NK-92 (cell line): ENCODE results near the gene TNFRSF17.
"Not testable (repeated sequence)": the region's sequence is repeated elsewhere in the genome, so short reads cannot be mapped to it uniquely, and the experiment has no call there.

Source experiments
- DNase-seq: peaks from one replicate; lab custom pipeline; 2025; ENCODE audit not compliant: unreplicated experiment; lab: John Stamatoyannopoulos, UW

TNFRSF17 gene

DNA sequence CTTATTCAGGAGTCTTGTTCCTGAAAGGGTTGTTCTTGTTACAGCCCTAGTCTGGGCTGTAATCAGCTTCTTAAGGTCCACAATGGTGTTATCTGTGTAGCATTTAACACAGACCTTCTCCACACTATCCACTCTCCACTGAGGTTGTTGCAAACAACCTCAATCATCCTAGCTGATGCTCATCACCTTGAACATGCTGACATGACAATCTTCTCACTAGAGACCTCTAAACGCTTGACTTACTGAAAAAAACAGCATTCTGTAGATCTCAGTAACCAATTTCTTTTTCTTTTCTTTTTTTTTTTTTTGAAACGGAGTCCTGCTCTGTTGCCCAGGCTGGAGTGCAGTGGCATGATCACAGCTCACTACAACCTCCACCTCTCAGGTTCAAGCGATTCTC, 3.6 kb downstream of the TNFRSF17 start:
- DNase-seq: no peak

DNA sequence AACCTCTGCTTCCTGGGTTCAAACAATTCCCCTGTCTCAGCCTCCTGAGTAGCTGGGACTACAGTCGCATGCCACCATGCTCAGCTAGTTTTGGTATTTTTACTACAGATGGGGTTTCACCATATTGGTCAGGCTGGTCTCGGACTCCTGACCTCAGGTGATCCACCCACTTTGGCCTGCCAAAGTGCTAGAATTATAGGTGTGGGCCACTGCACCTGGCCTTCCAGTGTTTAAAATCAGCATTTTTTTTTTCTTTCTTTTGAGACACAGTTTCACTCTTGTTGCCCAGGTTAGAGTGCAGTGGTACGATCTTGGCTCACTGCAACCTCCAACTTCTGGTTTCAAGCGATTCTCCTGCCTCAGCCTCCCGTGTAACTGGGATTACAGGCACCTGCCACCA, 5.3 kb downstream of the TNFRSF17 start:
- not testable (repeated sequence) for DNase-seq

DNA sequence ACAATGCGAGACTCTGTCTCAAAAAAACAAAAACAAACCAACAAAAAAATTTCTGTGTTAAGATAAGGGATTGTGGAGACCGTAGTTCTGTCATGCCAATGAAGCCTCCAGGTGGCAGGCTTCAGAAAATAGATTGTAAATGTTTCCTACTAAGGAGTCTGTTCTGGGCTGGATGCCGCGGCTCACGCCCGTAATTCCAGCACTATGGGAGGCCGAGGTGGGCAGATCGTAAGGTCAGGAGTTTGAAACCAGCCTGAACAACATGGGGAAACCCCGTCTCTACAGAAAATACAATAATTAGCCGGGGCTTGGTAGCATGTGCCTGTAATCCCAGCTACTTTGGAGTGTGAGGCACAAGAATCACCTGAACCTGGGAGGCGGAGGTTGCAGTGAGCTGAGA, 7.1 kb downstream of the TNFRSF17 start:
- DNase-seq: no peak

DNA sequence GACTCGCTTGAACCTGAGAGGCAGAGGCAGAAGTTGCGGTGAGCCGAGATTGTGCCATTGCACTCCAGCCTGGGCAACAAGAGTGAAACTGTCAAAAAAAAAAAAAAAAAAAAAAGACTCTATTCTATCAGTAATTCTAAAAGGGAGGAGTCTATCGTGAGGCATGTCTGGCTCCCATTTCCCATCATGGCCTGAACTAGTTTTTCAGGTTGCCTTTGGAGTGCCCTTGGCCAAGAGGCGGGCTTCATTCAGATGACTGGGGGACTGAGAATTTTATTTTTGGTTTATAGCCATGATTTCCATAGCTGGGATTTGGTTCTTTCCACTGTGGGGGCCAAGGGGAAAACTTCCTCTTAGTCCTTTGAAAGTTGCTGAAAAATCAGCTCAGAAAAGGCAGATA, 8.1 kb downstream of the TNFRSF17 start:
- DNase-seq: no peak

DNA sequence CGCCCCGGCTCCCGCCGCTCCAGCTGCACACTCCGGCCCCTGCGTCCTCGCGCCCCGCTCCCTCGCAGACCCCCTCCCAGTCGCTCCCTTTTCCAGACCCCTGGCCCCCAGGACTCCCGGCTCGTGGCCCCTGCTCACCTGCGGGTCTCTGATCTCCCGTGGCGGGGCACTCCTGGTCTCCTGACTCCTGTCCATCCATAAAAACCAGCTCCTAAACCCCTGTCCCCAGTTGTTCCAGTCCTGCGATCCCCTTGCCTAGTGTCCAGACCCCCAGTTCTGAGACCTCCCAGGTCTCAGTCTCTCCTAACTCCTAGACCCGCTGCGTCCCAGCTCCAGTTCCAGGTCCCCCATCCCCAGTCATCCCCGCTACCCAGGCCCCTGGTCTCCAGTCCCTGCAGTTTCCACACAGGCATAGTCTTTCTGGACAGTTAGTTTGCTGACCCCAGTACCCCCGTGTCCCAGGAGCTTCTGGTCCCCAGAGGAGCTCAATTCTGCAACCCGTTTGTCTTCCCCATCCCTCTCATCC, 11.9 kb downstream of the TNFRSF17 start:
- no peak for DNase-seq

DNA sequence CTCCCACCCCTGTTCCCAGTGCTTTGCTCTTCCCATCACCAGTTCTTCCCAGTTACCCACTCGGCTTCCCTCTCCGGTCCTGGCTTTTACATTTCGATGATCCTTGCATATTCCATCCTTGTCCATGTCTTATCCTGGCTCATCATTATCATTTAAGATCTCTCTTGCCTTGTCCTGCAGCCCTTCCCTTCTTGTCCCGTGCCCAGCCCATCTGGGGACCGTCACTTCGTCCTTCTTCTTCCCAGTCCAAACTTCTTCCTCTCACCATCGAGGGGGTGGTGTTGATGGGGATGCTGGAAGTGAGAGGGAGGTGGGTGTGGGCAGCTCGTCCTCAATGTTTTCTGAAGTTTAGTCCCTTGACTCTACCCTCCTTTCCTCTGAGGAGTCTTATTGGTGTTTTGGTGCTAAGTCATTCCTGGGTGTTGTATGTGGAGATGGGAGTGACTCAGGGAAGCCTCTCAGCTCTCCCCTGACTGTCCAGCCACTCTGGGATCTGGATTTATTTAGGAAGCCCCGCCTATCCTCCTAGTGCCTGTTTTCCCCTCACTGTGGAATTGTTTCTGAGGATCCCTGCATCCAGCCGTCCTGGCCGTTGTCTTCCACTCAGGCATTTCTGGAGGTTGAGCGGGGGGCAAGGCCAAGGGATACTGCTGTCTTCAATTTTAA, 12.5 kb downstream of the TNFRSF17 start:
- no peak for DNase-seq

DNA sequence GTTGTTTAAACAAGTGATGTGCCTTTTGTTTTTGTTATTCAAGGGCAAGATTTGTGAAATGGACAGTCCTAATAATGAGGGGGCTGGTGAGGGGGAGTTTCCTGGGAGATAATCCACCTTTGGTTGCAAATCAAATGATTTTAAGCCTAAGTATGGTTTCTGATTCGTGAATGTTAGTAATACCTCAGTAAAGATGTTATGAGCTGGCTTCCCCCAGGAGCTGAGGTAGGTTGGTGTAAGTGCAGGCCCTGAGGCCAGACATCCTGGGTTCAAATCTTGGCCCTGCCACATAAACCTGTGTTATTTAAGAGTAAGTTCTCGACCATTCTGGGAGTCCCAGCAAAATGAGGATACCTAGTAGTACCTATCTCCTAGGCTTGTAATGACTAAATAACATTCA, 13.1 kb downstream of the TNFRSF17 start:
- no peak for DNase-seq

DNA sequence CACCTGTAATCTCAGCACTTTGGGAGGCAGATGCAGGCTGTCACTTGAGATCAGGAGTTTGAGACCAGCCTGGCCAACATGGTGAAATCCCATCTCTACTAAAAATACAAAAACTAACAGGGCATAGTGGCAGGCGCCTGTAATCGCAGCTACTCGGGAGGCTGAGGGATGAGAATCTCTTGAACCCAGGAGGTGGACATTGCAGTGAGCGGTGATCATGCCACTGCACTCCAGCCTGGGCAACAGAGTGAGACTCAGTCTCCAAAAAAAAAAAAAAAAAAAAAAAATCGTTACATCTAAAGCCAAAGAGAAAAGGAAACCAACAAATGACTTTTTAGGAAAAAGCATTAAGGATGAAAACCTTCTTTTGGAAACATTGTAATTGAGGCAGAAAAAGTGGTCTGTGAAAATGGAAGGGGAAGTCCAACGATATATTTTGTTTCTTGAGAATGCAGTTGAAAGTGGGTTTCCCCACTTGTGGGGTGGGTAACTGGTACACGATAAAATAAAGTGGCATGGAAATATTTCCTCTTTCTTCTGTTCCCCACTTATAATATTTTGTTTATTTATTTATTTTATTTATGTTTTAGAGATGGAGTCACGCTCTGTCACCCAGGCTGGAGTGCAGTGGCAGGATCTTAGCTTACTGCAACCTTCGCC, 14.1 kb downstream of the TNFRSF17 start:
- no peak for DNase-seq

DNA sequence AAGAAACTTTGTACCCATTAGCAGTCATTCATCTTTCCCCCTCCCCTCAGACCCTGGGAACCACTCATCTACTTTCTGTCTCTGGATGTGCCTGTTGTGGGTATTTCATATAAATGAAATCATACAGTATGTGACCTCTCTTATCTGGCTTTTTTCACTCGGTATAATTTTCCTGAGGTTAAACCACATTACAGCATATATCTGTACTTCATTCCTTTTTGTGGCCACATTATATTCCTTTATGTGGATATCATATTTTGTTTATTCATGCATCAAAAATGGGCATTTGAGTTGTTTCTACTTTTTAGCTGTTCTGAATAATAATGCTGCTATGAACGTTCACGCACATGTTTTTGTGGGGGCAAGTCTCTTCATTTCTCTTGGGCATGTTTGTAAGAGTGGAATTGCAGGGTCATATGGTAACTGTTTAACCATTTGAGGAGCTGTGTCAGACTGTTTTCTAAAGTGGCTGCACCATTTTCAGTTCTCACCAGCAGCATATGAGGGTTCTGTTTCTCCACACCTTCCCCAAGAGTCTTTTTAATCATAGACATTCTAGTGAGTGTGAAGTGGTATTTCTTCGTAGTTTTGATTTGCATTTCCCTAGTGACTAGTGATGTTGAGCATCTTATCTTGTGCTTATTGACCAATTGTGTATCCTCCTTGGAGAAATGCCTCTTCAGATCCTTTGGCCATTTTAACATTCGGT, 15.3 kb downstream of the TNFRSF17 start:
- DNase-seq: no peak

DNA sequence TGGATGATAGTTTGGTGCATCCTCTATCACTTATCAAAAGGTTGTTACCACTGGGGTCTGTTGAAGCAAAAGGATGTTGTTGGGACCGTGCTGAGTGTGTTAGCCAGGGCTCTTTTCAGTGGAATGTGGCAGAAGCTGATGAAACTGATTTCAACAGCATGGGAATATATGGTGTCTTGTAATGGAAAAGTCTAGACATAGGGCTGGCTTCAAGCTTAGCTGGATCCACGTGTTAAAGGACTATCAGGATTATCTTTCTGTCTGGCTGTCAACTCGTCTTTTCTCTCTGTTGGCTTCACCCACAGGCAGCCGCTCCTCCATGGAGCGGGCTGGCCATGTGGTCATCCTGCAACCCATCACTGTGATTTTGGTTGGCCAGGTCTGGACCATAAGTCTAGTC, 20.2 kb downstream of the TNFRSF17 start:
- no peak for DNase-seq

DNA sequence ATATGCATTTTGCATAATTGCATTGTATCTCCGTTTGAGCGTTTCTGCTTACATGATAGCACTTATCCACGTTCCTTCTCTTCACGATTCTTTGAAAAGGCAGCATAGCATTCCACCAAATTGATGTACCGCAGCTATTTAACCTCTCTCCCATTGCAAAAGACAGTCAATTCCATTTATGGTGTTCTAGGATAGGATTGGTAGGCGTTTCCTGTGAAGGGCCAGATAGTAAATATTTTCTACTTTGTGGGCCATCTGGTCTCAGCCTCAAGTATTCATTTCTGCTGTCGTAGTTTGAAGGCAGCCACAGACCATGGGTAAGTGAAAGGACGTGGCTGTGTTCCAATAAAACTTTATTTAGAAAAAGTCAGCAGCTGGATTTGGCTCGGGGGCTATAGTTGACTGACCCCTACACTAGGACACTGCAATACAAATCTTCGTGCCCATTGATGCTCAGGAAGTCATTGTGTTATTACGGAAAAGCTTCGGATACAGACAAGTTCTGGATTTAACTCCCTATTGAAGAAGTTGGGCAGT, 21.6 kb downstream of the TNFRSF17 start:
- no peak for DNase-seq

DNA sequence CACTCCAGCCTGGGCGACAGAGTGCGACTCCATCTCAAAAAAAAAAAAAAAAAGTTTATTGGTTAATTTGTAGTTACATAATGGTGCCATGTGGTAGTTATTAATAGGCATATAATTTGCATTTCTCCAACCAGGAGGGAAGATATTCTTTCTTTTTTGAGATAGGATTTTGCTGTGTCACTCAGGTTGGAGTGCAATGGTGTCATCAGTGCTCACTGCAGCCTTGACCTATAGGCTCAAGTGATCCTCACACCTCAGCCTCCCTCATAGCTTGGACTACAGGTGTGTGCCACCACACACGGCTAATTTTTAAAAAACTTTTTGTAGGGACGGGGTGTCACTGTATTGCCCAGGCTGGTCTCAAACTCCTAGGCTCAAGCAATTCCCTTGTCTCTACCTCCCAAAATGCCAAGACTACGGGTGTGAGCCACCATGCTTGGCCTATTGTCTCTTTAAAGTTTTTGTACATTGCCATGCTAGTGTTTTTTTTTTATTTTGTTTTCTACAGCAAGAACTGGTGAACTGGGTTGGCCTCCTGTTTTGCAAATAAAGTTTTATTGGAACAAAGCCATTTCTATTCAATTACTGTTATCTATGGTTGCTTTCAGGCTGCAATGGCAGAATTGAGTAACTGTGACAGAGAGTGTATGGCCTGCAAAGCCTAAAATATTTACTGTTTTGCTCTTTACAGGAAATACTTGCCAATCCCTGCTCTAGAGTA, 23.4 kb downstream of the TNFRSF17 start:
- no peak for DNase-seq

DNA sequence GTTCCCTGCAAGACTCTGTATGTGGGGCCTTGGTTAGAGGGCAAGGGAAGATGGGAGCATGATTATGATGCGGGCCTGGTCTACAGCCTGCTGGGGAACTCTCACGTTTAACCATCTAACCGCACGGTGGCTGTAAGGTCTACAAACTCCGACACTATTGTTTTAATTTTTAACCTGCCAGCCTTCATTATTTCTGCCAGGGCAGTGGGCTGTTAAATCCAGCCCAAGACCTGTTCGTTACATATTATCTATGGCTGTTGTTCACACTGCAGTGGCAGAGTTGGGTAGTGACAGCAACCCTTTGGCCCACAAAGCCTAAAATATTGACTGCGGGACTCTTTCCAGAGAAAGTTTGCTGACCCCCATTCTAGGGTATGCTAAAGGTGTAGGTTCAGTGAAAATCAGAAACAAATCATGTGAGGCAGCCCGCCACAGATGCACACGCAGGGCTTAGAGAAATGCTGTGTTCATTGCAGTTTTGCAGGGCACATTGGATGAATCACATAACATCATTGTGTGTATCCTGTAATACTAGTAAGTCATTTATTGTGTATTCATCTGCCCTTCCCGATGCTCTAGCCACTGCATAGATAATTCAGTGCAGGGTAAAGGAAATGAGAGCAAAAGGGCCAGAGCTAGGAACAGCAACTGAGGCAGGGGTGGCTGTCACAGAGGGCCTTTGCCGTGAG, 25.8 kb downstream of the TNFRSF17 start:
- DNase-seq: no peak

DNA sequence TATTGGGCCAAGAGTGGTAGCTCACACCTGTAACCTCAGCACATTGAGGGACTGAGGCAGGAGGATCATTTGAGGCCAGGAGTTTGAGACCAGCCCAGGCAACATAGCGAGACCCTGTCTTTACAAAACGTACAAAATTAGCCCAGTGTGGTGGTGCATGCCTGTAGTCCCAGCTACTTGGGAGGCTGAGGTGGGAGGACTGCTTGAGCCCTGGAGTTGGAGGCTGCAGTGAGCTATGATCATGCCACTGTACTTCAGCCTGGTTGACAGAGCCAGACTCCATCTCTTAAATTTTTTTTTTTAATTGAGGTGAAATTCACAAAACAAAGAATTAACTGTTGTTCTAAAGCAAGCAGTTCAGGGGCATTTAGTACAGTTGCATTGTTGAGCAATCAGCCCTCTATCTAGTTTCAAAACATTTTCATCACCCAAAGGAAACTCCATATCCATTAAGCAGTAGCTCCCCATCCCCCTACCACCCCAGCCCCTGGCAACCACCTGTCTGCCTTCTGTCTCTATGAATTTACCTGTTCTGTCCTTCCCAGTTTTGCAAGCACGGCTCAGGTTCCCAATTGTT, 27.1 kb downstream of the TNFRSF17 start:
- no peak for DNase-seq

DNA sequence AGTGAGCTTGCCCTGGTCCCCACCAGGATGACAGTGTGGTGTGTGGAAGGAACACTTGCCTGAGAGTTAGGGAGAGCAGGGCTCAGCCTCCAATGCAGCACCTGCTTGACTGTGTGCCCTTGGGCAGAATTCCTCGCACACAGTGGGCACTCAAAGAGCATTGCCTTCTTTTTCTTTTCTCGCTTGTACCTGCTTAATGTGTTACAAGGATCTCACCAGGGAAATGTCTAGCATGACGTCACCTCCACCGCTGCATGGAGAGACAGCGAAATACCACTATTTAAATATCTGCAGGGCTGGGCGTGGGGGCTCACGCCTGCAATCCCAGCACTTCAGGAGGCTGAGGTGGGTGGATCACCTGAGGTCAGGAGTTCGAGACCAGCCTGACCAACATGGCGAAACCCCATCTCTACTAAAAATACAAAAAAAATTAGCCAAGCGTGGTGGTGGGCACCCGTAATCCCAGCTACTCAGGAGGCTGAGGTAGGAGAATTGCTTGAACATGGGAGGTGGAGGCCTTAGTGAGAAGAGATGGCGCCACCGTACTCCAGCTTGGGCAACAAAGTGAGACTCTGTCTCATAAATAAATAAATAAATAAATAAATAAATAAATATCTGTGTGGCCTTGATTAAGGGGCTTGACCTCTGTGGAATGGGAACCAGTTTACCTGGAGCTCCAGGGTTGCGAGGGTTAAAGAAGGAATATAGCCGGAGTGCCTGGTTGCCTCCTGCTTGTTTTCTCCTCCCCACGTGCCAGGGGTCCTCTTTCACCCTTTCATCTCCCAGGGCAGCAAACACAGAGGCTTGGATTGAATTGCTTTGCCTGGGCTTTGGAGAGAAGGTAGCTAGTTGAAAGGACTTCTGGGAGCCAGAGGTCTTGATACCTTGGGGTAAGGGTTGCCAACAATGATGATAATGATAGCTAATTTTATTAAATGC, 27.8 kb downstream of the TNFRSF17 start:
- no peak for DNase-seq

DNA sequence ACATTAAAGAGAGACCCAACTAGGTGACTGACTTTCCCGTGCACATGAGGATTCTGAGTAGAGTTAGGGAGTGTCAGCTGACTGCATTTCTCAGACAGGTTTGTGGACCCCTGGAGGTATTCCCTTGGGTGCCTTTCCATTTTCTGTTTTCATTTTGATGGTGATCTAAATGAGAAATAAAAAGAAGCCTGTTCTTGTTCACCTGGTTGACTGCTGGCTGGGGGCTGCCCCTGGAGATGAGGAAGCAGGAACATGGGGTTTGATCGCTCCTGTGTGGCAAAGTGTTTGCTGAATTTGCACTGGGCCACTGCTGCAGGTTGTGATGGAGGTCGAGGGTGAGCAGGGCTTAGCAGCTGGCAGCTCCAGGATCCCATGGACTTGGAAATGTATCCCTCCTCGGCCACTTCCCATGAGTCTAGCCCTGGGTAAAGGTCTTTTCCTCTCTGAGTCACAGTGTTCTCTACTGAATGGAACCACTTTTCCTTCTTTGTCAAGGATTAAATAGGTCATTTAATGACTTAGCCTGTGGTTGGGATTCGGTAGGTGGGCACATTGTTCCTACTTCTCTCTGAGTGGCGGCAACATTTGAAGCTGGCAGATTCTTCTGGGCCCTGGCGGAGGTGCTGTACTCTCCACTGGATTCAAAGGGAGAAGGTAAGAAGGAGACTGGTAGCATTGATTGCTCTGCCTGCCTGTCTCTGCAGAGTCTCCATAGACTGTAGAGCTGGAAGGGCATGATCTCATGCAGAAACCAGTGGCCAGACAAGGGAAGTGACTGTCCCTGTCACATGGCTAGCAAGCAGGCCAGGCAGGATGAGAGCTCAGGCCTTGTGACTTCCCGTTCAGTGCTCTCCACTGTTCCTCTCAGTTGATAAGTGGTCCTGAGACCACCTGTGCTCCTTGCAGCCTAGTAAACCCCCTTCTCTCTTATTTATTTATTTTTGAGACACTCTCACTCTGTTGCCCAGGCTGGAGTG, 29.4 kb downstream of the TNFRSF17 start:
- DNase-seq: no peak

DNA sequence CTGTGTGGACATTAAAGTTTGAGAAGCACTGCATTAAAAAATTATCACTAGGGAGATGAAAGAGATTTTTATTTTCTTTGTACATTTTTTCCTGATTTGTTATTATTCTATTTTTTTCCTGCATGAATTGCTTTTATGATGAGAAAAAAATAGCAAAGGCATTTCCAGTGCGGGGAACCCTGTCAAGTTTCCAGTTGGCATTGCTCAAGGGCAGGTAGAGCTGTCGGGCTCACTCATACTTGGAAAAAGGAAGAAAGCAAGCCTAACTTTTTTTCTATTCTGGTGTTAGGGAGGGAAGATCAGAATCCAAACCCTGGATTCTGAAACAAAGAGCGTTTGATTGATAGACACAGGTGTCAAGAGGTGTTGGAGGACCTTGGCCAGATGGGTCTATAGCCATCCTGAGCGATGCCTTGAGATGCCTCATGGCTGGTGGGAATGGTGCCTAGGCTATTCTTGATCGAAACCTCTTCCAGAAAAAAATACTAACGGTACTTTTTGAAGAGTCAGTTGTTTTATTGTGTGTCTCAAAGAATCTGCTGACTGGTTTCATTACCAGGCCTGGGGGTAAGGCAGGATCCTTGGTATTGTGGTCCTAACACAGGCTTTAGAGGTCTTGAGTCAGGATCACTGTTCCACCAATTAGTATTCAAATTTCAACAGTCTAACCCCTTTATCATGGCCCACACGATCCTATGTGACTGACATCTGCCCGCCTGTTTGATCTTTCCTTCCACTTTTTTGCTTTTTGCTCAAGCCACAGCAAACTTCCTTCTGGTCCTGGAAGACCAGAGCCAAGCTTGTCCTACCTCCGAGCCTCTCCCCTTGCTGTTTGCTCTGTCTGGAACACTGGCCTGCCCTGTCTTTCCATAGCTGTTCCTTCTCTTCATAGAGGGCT, 31.7 kb downstream of the TNFRSF17 start:
- no peak for DNase-seq
